Panc1 (cell line): ENCODE results near the gene PARP12. TPM values are rescaled to one million over a fixed set of nuclear protein-coding genes. Genes with fewer than 3 reads are reported as not detected.

Experiments used
- ATAC-seq: fragments of 200-7000 bp; cut with Tn5 transposase; 2 replicates; pipeline ENCODE4 v1.9.1; 2020; ENCODE audit warnings: mild to moderate bottlenecking, moderate library complexity
- BruUV-seq: library from RNA; stranded (reverse); fragments of 400-500 nt; replicated peaks from 2 replicates; lab custom pipeline; 2021; lab: Mats Ljungman, UMichigan
- CTCF ChIA-PET: fragments of 300-600 bp; sonication (Branson Sonifier 250); formaldehyde crosslinking; loops from one replicate; lab custom pipeline; 2022; ENCODE audit warnings: antibody characterized with exemption; lab: Charles Lee
- POLR2A ChIA-PET: fragments of 300-600 bp; sonication (Branson Sonifier 250); formaldehyde crosslinking; loops from one replicate; lab custom pipeline; 2022; ENCODE audit warnings: antibody characterized with exemption; lab: Charles Lee
- DNase-seq: peaks from one replicate; pipeline ENCODE4 v3.0.0-alpha.2; 2010; ENCODE audit warnings: low read depth, low spot score
- H3K27ac ChIP-seq: 2 replicates; pipeline ENCODE4 v1.5.1; 2011; ENCODE audit warnings: mild to moderate bottlenecking, low read length, inconsistent platforms
- H3K27me3 ChIP-seq: fragments of 200-500 bp; sonication (Bioruptor generic); 2 replicates; pipeline ENCODE4 v1.6.0; 2014; ENCODE audit warnings: low read length, inconsistent platforms; ENCODE audit not compliant: control insufficient read depth, insufficient read depth
- H3K36me3 ChIP-seq: fragments of 200-500 bp; sonication (Bioruptor generic); 2 replicates; pipeline ENCODE4 v1.5.1; 2014; ENCODE audit warnings: inconsistent platforms, mild to moderate bottlenecking, low read length, moderate library complexity; ENCODE audit not compliant: control insufficient read depth, insufficient read depth
- H3K4me1 ChIP-seq: 2 replicates; pipeline ENCODE4 v1.5.1; 2011; ENCODE audit warnings: inconsistent platforms, mild to moderate bottlenecking, low read length, moderate library complexity; ENCODE audit not compliant: control insufficient read depth, insufficient read depth
- H3K4me3 ChIP-seq, 2 experiments: 2 replicates each; pipeline ENCODE4 v1.5.1; 2011 to 2012; ENCODE audit warnings: low read depth in 2 of 2, low read length in 2 of 2, mild to moderate bottlenecking in 2 of 2, inconsistent platforms in 1 of 2, moderate library complexity in 1 of 2
- H3K9me3 ChIP-seq: fragments of 200-500 bp; sonication (Bioruptor generic); 2 replicates; pipeline ENCODE4 v1.5.1; 2014; ENCODE audit warnings: low read depth, mild to moderate bottlenecking, inconsistent platforms, low read length, moderate library complexity; ENCODE audit not compliant: control insufficient read depth, insufficient read depth
- CTCF ChIP-seq: fragments of 450-650 bp; IDR thresholded peaks from 2 replicates; pipeline ENCODE4 v1.5.1; 2017; ENCODE audit warnings: mild to moderate bottlenecking
- POLR2AphosphoS5 ChIP-seq: IDR thresholded peaks from 2 replicates; pipeline ENCODE4 v1.6.1; 2012; ENCODE audit warnings: mild to moderate bottlenecking, low read depth, low read length, moderate library complexity
- SIN3A ChIP-seq: IDR thresholded peaks from 2 replicates; pipeline ENCODE4 v1.6.1; 2012; ENCODE audit warnings: low read depth, mild to moderate bottlenecking, low read length, moderate library complexity, borderline replicate concordance; ENCODE audit not compliant: insufficient read depth
- TCF7L2 ChIP-seq: IDR thresholded peaks from 2 replicates; pipeline ENCODE4 v1.6.1; 2011; ENCODE audit warnings: mild to moderate bottlenecking, low read depth, low read length, inconsistent platforms
- in situ Hi-C: cut with HindIII; loops from 2 replicates; pipeline ENCODE4 v1.10.0; 2016; ENCODE audit warnings: low sequenced_read_pairs, low pct_unique_long_range_greater_than_20kb
- intact Hi-C: fragments of 100-400 bp; cut with micrococcal nuclease; formaldehyde crosslinking; loops from one replicate; pipeline ENCODE4 v1.10.0; 2022; ENCODE audit not compliant: unreplicated experiment
- total RNA-seq: library from RNA; stranded (reverse); gene quantifications from one replicate; pipeline ENCODE4 v1.2.1, GENCODE V29; 2021; ENCODE audit not compliant: unreplicated experiment
- TF ChIP-seq, protein P1 (sequence below), 2 experiments: IDR thresholded peaks; 2 replicates each; pipeline ENCODE4 v1.6.1; 2011 to 2012; ENCODE audit warnings: low read depth in 2 of 2, control low read depth in 1 of 2, low read length in 1 of 2, mild to moderate bottlenecking in 1 of 2, moderate library complexity in 1 of 2; ENCODE audit not compliant: insufficient read depth in 1 of 2

The PARP12 gene
- total RNA-seq, 1 experiment from 2014 or later, result 31.7 TPM

GRCh38 chr7:139991269-139991666, 71.5 kb downstream of the PARP12 start:
- BruUV-seq, result no TSS peak
- H3K4me3 ChIP-seq, result no peak overlapping the region
- intact Hi-C loops (no loop called here), in situ Hi-C loops (no loop called here)
- no peaks in the 10 kb centered on the region for H3K27me3 ChIP-seq
- DNase-seq (no peak), ATAC-seq (no peak)
- no peaks in the 10 kb centered on the region for H3K36me3 ChIP-seq
- ChIA-PET POLR2A (no interaction called here), CTCF (no interaction called here)
- TF ChIP-seq TCF7L2 (no peak), POLR2AphosphoS5 (no peak), SIN3A (no peak), CTCF (no peak)
- TF ChIP-seq, protein P1, sequence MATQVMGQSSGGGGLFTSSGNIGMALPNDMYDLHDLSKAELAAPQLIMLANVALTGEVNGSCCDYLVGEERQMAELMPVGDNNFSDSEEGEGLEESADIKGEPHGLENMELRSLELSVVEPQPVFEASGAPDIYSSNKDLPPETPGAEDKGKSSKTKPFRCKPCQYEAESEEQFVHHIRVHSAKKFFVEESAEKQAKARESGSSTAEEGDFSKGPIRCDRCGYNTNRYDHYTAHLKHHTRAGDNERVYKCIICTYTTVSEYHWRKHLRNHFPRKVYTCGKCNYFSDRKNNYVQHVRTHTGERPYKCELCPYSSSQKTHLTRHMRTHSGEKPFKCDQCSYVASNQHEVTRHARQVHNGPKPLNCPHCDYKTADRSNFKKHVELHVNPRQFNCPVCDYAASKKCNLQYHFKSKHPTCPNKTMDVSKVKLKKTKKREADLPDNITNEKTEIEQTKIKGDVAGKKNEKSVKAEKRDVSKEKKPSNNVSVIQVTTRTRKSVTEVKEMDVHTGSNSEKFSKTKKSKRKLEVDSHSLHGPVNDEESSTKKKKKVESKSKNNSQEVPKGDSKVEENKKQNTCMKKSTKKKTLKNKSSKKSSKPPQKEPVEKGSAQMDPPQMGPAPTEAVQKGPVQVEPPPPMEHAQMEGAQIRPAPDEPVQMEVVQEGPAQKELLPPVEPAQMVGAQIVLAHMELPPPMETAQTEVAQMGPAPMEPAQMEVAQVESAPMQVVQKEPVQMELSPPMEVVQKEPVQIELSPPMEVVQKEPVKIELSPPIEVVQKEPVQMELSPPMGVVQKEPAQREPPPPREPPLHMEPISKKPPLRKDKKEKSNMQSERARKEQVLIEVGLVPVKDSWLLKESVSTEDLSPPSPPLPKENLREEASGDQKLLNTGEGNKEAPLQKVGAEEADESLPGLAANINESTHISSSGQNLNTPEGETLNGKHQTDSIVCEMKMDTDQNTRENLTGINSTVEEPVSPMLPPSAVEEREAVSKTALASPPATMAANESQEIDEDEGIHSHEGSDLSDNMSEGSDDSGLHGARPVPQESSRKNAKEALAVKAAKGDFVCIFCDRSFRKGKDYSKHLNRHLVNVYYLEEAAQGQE (IDR thresholded peaks at IDR 0.05; ENCODE audit: insufficient read depth in 1 of 2, low read depth in 2 of 2, low read length in 1 of 2), result no peak
- H3K27ac ChIP-seq, result no peak overlapping the region
- no peaks in the 10 kb centered on the region for H3K9me3 ChIP-seq
- no peaks in the 10 kb centered on the region for H3K4me1 ChIP-seq

DNA sequence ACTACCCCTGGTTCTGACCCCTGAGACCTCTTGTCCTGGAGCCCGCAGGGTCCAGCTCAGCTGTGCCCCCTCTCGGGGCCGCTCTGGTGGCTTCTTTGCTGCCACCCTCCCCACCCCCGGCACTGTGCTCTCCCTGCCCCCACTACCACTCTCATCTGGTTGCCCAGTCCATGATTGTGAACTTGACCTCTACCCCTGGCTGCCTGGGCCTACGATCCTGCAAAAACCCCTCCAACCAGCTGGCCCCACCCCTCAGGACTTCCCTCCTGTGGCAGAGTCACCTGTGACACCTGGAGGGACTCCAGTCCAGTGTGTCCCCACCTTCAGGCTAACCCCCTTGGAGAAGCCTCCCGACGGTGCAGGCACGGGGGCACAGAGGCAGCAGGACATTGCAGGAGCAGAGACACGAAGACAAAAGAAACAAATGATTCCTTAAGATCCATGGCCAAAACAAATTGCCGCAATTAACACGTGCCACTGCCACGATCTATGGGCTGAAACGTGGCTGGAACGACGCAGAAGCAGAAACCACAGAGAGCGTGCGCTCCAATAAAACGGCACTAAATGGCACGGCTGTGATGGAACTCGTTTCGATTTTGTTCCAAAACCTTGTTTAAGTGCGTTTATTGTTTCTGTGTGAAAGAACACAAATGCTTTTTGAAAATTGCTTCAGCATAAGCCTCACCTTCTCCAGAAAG, 72.0 kb downstream of the PARP12 start:
- ChIA-PET CTCF (no interaction called here), POLR2A (no interaction called here)
- TF ChIP-seq SIN3A (no peak), CTCF (no peak)
- TF ChIP-seq, protein P1 (IDR thresholded peaks at IDR 0.05; ENCODE audit: insufficient read depth in 1 of 2, low read depth in 2 of 2, low read length in 1 of 2), result no peak
- no peak for ATAC-seq
- H3K27me3 ChIP-seq, result no peaks in the 10 kb centered on the region
- no peak overlapping the region for H3K27ac ChIP-seq
- intact Hi-C loops, result no loop called here
- DNase-seq, result no peak
- no peaks in the 10 kb centered on the region for H3K4me1 ChIP-seq
- no peaks in the 10 kb centered on the region for H3K36me3 ChIP-seq
- BruUV-seq, result no TSS peak
- no peak overlapping the region for H3K4me3 ChIP-seq
- H3K9me3 ChIP-seq, result no peaks in the 10 kb centered on the region
- in situ Hi-C loops, result no loop called here
